C1 segment of cervical spinal cord (tissue), 14 donors: ENCODE measurements around the gene AKR1C1.
"Not testable (repeated sequence)": the region's sequence is repeated elsewhere in the genome, so short reads cannot be mapped to it uniquely, and the experiment has no call there.

ENCODE experiments used
- DNase-seq, 14 donors: peaks; one replicate each; lab custom pipeline; 2025; lab: John Stamatoyannopoulos, UW

Gene AKR1C1

DNA sequence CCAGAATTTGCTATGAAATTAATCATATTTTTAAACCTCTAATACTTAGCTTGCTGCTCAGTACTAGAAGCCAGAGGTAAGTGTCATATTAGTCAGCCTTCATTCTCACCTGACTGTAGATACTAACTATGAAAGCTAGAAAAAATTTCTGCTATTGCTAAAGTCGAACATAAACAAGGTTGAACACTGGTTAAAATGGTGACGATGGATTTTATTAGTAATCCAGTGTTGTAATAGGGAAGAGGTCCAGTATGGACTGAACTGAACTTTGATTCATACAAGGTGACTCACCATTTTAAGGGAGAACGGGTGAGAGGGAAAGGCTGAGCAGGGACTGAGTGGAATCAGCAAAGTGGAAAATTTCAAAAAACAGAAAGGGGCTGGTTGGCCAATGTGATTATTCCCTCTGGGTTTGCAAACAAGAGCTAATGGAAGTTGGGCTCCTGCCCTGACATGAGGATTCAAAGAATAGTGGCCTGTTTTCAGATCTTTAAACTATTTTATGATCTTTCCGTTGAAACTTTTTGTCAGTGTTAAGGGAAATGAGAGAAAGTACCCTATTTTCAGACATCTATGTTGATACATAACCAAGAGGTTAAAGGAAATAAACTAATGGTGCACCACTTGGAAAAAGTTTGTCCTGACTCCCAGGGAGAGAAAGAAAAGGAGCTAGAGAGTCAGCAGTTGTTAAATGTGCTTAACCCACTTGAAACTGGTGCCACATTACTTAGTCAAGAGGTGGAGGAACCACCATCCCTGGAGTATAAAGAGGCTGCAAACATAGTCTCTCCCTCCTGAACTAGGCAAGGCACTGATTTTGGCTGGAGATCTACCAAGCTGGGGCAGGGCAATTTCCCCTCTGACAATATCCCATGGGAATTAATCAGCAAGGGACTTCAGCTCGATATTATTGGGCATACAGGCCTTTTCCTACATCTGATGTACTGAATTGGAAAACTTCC lies 15.3 kb upstream of the AKR1C1 start:
- DNase-seq, result peak in 1 of 14 donors; percentile 33

DNA sequence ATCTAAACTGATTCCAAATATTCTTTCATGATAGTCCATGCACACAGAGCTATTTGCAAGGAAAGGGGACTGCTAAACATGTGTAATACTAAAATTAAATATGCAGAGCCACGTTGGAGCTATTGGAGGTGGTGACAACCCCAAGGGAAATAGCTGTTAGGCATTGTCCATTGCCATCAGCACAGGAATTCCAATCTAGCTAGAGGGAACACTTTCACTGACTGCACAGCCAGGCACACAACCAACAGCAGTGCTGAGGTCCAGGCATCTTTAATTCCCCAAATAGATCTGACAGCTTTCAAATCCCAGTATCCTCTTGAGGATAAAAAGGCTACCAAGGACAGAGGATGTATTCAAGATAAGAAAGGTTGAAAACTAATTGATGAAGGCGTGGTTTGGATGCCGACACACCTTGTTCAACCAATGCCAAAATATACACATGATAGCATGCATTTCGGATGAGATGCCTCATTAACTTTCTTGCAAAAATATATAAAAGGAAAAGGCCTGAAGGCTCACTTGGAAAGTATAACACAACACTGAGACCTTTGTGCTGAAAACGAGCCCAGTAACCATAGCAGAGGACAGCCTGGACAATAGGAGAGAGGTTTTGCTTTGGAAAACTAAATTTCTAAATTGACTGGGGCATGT lies 11.6 kb upstream of the AKR1C1 start:
- DNase-seq, result not testable (repeated sequence)

DNA sequence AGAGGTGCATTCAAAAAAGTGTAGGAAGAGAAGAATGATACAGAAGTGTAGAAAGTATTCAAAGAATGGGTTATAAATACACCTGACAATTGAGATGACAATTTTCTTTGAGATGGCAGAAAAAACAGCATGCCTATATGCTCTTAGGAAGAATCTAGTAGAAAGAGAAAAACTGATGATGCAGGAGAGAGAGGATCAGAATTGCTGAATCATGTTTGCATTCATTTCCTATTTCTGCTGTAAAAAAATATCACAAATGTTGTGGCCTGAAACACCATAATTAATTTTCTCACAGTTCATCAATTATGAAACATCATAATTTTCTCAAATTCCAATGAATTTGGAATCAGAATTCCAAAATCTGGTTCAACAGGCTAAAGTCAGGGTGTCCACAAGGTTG lies 9.8 kb upstream of the AKR1C1 start:
- no peak for DNase-seq

DNA sequence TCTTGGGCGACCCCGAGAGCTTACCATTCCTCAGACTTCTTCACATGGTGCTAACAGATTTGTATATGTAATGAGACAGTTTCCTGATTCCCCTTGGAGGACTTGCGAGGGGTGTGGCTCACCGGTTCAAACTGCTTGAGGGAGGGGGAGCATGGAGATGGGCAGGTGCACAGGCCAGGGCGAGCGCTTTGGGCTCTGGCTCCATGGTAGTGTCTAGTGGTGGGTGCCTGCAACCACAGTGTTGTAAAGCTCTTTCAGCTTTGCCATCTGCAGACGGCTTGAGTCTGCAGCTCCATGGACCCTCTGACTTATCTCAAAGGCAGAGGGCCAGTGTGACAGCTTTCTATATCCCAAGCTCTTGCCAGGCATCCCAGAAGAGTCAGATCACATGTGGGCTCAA lies 7.1 kb upstream of the AKR1C1 start:
- not testable (repeated sequence) for DNase-seq

DNA sequence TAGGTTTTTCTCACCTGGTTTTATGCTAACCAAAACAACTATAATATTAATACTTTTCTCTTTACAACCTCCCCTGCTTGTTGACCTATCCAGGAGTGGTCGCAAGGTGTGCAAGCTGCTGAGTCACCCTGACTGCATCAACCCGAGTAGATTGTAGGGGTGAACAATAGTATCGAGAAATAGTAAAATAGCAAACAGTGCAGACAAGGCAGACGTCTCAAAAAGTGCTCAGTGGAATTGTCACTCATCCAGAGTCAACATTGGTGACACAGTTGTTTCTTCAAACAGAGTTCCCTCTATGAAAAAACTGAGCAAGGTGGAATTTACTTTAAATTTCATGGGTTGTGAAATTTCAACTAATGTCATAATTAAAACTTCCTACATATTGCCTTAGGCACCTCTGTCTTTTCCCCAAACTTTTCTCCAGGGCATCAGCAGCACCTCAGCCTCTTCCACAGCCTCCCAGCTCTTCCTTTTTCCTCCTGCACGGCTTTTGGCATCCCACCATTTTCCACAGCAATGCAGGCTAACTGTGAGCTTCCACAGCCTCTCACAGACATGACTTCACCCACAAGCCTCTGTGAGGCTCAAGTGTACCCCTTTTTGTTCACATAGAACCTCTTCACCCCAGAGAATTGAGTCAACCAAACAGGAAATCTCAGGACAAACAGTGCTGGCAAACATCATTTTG lies 6.1 kb upstream of the AKR1C1 start:
- not testable (repeated sequence) for DNase-seq

DNA sequence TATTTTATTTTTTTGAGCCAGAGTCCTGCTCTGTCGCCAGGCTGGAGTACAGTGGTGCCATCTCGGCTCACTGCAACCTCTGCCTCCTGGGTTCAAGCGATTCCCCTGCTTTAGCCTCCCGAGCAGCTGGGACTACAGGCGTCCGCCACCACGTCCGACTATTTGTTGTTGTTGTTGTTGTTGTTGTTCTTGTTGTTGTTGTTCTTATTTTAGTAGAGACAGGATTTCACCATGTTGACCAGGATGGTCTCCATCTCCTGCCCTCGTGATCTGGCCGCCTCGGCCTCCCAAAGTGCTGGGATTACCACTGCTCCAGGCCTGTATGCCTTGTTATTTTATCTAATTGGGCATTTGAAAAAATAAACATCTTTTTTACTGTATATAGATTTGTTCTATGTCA lies 1.7 kb upstream of the AKR1C1 start:
- not testable (repeated sequence) for DNase-seq

DNA sequence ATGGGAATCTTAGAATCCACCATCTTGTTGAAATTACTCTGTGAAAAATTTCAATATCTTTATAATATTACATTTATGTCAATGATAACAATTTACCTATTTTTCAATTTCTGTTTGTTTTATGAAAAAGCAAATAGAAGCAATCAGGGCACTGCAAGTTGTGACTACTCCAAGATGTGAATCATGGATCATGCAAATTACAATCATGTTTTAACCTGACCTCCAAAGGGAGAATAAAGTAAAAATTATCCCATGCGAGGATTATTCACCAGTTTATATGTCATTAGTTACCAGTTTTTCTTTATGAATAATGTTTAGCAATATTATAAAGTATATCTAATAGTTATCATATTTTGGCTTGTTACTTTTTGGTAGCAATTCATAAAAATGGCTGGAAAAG lies 907 bp upstream of the AKR1C1 start:
- not testable (repeated sequence) for DNase-seq

DNA sequence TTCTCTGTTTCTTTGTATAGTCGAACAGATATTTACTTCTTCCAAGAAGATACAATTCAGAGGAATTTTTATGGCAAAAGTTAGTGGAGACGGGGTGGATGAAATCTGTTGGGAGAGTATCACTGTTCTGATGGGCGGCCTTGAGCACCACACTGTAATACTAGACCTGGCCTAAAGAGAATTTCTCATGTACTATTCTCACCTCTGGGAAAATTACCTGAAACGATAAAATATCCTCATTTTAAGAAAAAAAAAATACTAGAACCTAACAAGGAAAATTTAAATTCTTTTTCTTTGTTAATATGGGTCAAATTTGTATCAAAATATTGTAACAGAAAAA lies 570 bp downstream of the AKR1C1 start:
- not testable (repeated sequence) for DNase-seq

DNA sequence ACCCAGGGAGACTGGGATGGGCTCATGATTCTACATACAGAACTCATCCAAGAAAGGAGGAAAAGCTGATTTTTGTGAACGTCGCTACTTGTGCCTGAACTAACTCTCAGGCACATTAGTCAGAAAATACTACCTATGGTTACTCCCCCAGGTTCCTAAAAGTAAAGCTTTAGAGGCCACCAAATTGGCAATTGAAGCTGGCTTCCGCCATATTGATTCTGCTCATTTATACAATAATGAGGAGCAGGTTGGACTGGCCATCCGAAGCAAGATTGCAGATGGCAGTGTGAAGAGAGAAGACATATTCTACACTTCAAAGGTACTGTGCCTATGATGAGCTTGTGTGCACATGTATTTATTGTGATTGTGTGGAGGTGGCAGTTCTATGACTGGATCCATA lies 2.5 kb downstream of the AKR1C1 start:
- DNase-seq, result not testable (repeated sequence)

DNA sequence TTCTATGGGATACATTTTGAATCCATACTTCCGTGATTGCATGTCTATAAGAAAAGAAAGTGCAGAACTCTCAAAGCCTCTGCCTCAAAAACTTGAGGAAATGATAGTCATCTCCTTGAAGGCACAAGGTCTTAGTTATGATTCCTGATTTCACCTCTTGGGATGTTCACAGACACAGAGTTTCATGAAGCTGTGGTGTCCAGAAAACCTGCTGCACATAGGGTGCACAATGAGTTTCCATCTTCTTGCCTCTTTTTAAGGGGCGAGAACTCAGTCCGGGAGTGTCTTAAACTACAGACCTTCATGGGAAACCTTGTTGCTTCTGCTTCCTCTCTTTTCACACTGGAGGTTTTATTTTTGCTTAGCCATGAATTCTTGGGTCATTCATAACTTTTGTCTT lies 4.0 kb downstream of the AKR1C1 start:
- not testable (repeated sequence) for DNase-seq

DNA sequence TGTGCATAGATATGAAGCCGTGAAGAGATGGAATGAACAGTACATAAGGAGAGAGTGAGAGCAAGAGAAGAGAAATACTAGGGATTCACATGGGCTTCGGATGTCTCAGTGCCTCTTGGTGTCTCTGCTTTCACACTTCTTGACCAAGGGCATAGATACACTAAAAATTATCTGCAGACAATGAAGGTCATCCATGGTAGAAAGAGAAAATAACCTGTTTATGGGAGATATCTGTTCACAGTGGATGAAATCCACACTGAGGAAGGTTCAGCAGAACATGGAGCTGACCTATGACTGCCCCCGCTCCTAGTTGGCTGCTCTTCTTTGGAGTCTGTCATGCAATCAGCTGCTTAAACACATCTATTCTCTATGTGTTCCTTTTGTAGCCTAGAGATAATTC lies 6.1 kb downstream of the AKR1C1 start:
- not testable (repeated sequence) for DNase-seq

DNA sequence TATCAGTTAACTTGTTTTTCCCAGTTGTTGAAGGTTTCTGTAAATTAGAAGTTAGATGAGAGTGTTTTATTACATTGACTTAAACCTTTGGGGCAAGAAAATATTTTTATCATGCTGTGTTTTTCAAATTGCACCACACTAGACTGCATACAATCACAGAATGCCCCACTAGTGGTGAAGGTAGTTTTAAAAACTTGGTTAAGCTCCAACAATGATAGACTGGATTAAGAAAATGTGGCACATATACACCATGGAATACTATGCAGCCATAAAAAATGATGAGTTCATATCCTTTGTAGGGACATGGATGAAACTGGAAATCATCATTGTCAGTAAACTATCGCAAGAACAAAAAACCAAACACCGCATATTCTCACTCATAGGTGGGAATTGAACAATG lies 7.1 kb downstream of the AKR1C1 start:
- DNase-seq, result not testable (repeated sequence)

DNA sequence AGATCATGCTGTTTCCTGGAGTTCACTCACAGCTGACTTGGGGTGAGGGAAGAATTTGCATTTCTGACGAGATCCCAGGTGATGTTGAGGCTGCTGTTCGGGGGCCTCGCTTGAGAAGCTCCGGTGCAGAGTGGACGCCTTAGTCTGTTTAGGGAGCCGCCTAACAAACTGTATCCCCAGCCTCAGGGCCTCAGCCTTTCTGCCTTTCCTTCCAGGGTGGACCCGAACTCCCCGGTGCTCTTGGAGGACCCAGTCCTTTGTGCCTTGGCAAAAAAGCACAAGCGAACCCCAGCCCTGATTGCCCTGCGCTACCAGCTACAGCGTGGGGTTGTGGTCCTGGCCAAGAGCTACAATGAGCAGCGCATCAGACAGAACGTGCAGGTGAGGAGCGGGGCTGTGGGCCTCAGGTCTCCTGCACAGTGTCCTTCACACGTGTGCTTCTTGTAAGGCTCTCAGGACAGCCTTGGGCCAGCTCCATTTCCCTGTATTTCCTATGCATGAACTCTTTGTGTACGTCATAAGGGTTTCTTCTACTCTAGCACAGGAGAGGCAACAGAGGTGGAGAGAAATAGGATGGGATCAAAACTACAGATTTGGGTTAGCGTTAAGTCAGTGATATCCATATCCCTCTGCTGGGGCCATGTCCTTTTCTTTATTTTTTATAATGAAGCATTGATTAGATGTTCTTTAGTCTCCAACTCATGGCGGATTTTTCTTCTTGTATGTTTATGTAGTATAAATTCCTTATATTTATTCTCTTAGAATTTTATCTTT lies 9.3 kb downstream of the AKR1C1 start:
- DNase-seq, result not testable (repeated sequence)

DNA sequence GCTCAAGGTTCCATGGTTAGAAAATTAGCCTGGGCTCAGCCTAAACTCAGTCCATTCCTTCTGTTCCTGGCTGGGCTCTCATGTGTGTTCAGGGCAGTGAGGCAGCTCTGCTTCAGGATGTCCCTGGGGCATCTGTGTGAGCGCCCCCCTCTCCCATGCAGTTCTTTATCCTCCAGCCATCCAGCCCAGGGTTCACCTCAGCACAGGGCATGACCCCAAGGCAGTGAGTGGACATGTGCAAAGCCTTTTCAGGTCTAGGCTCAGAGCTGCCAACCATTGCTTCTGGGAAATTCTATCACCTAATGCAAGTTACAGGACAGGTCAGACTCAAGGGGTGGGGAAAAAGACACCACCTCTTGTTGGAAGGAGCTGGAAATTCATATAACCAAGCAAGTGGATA lies 10.1 kb downstream of the AKR1C1 start:
- not testable (repeated sequence) for DNase-seq

DNA sequence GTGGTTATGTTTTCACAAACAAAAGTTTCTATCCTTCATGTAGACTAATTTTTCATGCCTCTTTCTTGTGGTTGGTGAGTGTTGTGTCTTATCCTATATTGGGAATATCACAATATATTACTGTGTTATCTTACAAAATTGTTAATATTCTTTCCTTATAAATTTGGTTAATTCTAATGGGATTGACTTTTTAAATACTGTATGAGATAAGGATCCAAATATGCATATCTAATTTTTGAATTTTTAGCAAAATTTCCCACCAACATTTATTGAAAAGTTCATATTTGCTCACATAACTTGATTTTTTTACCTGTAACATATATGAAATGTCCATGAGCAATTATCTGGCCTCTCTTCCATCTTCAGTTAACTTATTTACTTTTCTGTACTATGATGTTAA lies 11.2 kb downstream of the AKR1C1 start:
- not testable (repeated sequence) for DNase-seq

DNA sequence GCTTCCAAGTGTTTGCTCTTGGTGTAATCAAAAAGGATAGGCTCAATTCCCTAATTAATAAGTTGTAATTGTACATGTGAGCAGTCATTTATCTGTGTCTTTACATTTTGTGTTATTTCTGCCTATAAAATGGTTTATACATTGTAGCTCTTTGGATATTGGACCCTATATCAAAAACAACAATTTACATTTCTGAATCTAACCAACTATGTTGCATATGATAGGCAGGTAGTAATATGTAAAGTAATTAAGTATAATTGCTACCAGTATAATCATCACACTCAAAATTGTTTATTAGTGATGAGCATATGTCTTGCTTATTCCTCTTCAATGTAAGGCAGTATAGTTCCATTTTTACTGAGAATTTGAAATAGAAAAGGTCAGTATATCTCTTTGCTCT lies 13.8 kb downstream of the AKR1C1 start:
- DNase-seq, result no peak

DNA sequence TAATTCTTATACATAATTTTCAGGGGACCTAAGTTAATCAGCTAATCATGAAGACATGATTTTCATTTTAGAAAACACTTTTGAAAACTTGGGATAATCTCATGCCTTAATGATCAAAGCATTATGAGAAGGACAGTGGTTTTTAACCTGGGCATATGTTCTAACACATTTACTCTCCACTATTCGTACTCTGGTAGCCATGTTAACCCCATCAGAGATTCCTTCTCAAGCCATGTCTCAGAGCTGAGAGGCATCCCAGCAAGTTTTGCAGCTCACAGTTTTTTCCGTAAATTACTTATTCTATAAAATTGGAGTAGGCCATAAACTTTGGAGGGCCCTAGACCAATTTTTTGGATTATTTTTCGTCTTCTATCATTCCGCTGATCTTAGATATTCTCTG lies 15.7 kb downstream of the AKR1C1 start:
- no peak for DNase-seq

DNA sequence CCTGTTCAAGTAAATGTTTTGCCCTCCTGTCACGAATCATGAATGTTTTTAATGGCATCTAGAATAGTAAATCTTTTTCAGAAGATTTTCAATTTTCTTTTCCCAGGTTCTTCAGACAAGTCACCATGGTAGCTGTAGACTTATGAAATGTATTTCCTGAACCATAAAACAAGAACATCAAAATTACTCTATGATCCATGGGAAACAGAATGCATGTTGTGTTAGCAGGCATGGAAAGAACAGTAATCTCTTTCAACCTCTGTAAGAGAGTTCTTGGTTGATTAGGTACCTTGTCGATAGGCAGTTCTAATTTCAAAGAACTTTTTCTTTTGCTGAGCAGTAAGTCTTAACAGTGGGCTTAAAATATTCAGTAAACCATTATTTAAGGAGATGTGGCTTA lies 17.6 kb downstream of the AKR1C1 start:
- DNase-seq, result no peak

DNA sequence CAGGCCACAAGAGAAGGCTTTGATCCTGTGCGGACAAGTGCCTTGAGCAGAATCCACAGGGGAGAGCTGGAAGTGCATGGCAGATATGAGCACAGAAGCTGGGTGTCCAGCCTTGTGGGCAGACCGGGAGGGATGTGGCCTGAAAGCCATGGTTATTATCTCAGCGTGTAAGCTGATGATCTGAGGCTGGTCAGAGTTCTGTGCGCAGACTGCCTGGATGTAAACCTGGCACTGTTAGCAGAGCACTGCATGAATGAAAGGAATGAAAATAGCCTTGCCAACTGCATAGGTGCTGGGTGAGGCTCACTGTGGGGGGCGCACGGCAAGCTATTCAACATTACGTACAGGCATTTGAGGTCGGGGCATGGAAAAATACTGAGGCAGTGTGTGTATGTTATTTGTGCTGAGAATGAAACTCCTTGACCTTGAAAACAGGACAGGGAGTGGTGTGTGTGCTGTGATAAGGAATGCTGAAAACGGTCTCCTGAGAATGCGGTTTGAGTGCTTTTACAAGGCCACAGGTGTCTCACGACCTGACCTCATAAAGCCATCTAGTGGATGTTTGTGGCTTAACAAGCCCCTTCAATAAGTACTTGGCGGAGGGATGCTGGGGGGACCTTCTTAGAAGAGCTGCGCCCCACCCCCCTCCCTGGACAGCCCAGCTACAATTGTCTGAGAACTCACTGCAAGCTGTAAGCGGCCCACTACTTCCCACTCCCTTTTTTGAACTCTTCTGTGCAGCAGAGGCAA lies 18.7 kb downstream of the AKR1C1 start:
- no peak for DNase-seq

DNA sequence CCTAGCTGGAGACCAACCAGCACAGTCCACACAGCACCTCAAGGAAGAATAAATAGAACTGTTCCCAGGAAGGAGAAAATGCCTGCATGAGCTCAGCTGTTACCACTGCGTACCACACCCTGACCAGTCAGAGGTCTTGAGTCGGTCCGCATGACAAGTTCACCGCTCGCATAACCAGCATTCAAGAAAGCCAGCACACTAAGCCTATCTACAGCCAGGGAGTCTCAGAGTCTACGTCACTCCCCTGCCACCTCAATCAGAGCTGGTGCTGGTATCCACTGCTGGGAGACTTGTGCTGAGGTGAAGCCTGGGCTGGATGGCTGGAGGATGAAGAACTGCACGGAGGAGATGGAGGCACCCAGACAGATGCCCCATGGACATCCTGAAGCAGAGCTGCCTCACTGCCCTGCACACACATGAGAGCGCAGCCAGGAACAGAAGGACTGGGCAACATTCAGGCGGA lies 19.6 kb downstream of the AKR1C1 start:
- no peak for DNase-seq
